ENCODE results near the gene PRKN. TPM values are rescaled to one million over a fixed set of nuclear protein-coding genes. Genes with fewer than 3 reads are reported as not detected.

PRKN gene
- total RNA-seq, 1 donor from 2014 or later = 4.9 TPM

DNA sequence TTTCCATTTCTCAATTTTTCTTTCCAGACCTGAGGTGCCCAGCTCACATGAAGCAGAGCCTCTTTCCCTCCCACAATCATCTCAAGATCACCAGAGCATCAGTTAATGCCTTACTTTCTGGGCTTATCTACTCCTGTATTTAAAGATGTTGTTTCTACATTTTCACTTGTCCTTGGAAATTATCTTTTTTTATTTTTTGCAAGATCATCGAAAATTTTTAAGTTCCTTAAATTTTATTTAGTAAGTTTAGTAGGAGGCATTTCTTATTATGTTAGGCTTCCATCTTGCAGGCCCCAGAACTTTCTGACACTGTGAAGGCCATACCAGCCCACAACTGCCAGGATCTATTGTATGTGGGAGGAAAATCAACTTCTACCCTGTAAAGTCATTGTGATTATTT, 466.0 kb downstream of the PRKN start:
- TF ChIP-seq POLR2A (IDR thresholded peaks at IDR 0.05) (no peak), POLR2AphosphoS5 (IDR thresholded peaks at IDR 0.05; ENCODE audit: insufficient read depth in 1 of 2, low read depth in 1 of 2) (no peak), CTCF (IDR thresholded peaks at IDR 0.05) (no peak)
- no peaks in the 10 kb centered on the region for H3K36me3 ChIP-seq
- no peak for DNase-seq (ENCODE audit: extremely low spot score in 2 of 2)
- H3K9me3 ChIP-seq = no peaks in the 10 kb centered on the region
- no peaks in the 10 kb centered on the region for H3K27me3 ChIP-seq
- no peak overlapping the region for H3K4me3 ChIP-seq
- H3K4me1 ChIP-seq = no peaks in the 10 kb centered on the region
- H3K27ac ChIP-seq = no peak overlapping the region
- intact Hi-C loops (cut with DNase I) = no loop called here

DNA sequence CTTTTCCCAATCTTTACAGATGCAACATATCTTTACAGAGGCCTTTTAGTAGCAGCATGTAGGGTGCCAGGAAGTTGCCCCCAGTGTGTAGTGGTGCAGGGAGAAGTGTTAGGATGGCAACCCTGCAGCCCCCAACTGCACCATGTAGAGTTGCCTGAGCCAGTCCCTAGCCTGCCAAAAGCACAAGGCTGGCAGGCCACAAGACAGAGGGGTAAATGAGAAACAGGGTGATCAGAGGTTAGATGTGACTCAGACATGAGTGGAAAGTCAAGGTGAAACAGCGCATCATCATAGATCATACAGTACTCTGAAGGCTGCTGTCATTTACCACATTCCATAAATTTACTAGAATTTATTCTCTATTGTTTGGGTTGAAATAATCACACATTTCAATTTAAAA, 467.5 kb downstream of the PRKN start:
- TF ChIP-seq POLR2AphosphoS5 (IDR thresholded peaks at IDR 0.05; ENCODE audit: insufficient read depth in 1 of 2, low read depth in 1 of 2) (no peak), POLR2A (IDR thresholded peaks at IDR 0.05) (no peak), CTCF (IDR thresholded peaks at IDR 0.05) (no peak)
- Histone ChIP-seq H3K4me3 (no peak overlapping the region), H3K9me3 (no peaks in the 10 kb centered on the region), H3K36me3 (no peaks in the 10 kb centered on the region), H3K27ac (no peak overlapping the region), H3K27me3 (no peaks in the 10 kb centered on the region), H3K4me1 (no peaks in the 10 kb centered on the region)
- intact Hi-C loops (cut with DNase I) = no loop called here
- DNase-seq (ENCODE audit: extremely low spot score in 2 of 2) = no peak

- Histone ChIP-seq H3K4me1 (no peaks in the 10 kb centered on the region), H3K4me3 (no peak overlapping the region), H3K9me3 (no peaks in the 10 kb centered on the region), H3K27ac (no peak overlapping the region), H3K36me3 (no peaks in the 10 kb centered on the region), H3K27me3 (no peaks in the 10 kb centered on the region)
- DNase-seq (ENCODE audit: extremely low spot score in 2 of 2) = no peak
- TF ChIP-seq POLR2A (IDR thresholded peaks at IDR 0.05) = no peak
- intact Hi-C loops (cut with DNase I) = no loop called here
Measured at GRCh38 chr6:162258647-162259046, 468.9 kb downstream of the PRKN start.

DNA sequence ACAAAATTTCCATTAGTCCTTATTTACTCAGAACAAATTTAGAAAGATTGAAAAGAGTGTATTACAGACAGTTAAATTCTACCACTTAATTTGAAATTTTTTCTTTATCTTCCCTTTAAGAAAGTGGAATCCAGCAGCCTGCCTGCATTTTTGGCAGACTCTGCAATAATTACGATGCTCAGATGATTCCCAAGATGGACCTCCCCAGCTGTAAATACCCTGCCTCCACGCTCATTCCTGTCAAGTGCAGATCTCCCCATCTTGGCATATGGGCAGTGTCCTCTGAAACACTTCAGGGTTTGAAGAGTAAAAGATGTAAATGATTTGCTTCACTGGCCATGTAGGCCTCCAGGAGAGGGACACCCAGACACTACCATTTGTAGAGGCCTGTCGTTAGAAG, 471.2 kb downstream of the PRKN start:
- intact Hi-C loops (cut with DNase I) = no loop called here
- Histone ChIP-seq H3K27ac (no peak overlapping the region), H3K4me1 (no peaks in the 10 kb centered on the region), H3K27me3 (no peaks in the 10 kb centered on the region), H3K4me3 (no peak overlapping the region), H3K9me3 (no peaks in the 10 kb centered on the region), H3K36me3 (no peaks in the 10 kb centered on the region)
- TF ChIP-seq POLR2A (IDR thresholded peaks at IDR 0.05) = no peak
- TF ChIP-seq POLR2AphosphoS5 (IDR thresholded peaks at IDR 0.05; ENCODE audit: insufficient read depth in 1 of 2, low read depth in 1 of 2) = no peak
- no peak for TF ChIP-seq CTCF (IDR thresholded peaks at IDR 0.05)
- no peak for DNase-seq (ENCODE audit: extremely low spot score in 2 of 2)

- no peak overlapping the region for H3K27ac ChIP-seq
- no peaks in the 10 kb centered on the region for H3K36me3 ChIP-seq
- H3K9me3 ChIP-seq = no peaks in the 10 kb centered on the region
- no peak for DNase-seq (ENCODE audit: extremely low spot score in 2 of 2)
- intact Hi-C loops (cut with DNase I) = no loop called here
- H3K4me3 ChIP-seq = no peak overlapping the region
- no peaks in the 10 kb centered on the region for H3K27me3 ChIP-seq
- no peak for TF ChIP-seq CTCF (IDR thresholded peaks at IDR 0.05)
- TF ChIP-seq POLR2AphosphoS5 (IDR thresholded peaks at IDR 0.05; ENCODE audit: insufficient read depth in 1 of 2, low read depth in 1 of 2) = no peak
- no peak for TF ChIP-seq POLR2A (IDR thresholded peaks at IDR 0.05)
- H3K4me1 ChIP-seq = no peaks in the 10 kb centered on the region
Measured at GRCh38 chr6:162251257-162251656, 476.3 kb downstream of the PRKN start.
